HepG2 (cell line): Measurements from ENCODE around the gene CDCA4. TPM values are rescaled to one million over a fixed set of nuclear protein-coding genes. Genes with fewer than 3 reads are reported as not detected.

Experiments
- ATAC-seq: fragments of 200-7000 bp; cut with Tn5 transposase; 3 replicates; pipeline ENCODE4 v1.9.1; 2020; ENCODE audit warnings: mild to moderate bottlenecking, moderate library complexity
- BruUV-seq: library from RNA; stranded (reverse); fragments of 400-500 nt; replicated peaks from 2 replicates; lab custom pipeline; 2021; lab: Mats Ljungman, UMichigan
- CTCF ChIA-PET: fragments of 300-600 bp; formaldehyde crosslinking; extraction: SDS; loops from one replicate; lab custom pipeline; 2021; ENCODE audit warnings: low total read pairs, inconsistent platforms, low intra/inter-chr PET ratio; lab: Yijun Ruan, JAX
- POLR2A ChIA-PET: fragments of 350-600 bp; sonication (Branson Sonifier 250); formaldehyde crosslinking; loops from one replicate; lab custom pipeline; 2020; ENCODE audit warnings: antibody characterized with exemption, inconsistent platforms; lab: Yijun Ruan, JAX
- DNase-seq: peaks from one replicate; pipeline ENCODE4 v3.0.0-alpha.2; 2015; ENCODE audit warnings: low spot score
- FAIRE-seq: peaks from 3 replicates; lab custom pipeline; 2011; peaks lifted over from hg19 to GRCh38; lab: Jason Lieb, UNC
- H2AFZ ChIP-seq: one replicate; pipeline ENCODE4 v1.6.1; 2011; ENCODE audit warnings: low read length, inconsistent platforms
- H3K27ac ChIP-seq: fragments of 300-600 bp; 3 replicates; pipeline ENCODE4 v1.8.0; 2011; ENCODE audit warnings: mixed run types, mild to moderate bottlenecking, mixed read lengths, low read length, inconsistent platforms; ENCODE audit not compliant: insufficient read depth; ENCODE audit errors: extremely low read length
- H3K27me3 ChIP-seq, 2 experiments: fragments of 200-600 bp in 1 of 2; 2 replicates in 1 of 2; 3 replicates in 1 of 2; pipeline versions ENCODE4 v1.6.0 to v1.8.0; 2011; ENCODE audit warnings: low read length in 2 of 2, mild to moderate bottlenecking in 2 of 2, moderate library complexity in 2 of 2, inconsistent platforms in 1 of 2; ENCODE audit not compliant: insufficient read depth in 2 of 2, control insufficient read depth in 1 of 2
- H3K36me3 ChIP-seq, 2 experiments: fragments of 200-600 bp in 1 of 2; replicated peaks in 1 of 2; 2 replicates in 1 of 2; 3 replicates in 1 of 2; pipeline versions ENCODE4 v1.5.1 to v1.8.0; 2011; ENCODE audit warnings: low read length in 2 of 2, inconsistent platforms in 1 of 2; ENCODE audit not compliant: insufficient read depth in 2 of 2, control insufficient read depth in 1 of 2
- H3K4me1 ChIP-seq: 2 replicates; pipeline ENCODE4 v1.5.1; 2012; ENCODE audit warnings: low read length, inconsistent platforms; ENCODE audit not compliant: insufficient read depth
- H3K4me2 ChIP-seq: 2 replicates; pipeline ENCODE4 v1.6.0; 2011; ENCODE audit warnings: low read depth, low read length, inconsistent platforms
- H3K4me3 ChIP-seq, 3 experiments: fragments of 200-600 bp in 1 of 3; sonication (generic), shearing (Covaris generic) in 1 of 3; replicated peaks in 1 of 3; 2 replicates each; pipeline ENCODE4 v1.5.1; 2011 to 2016; ENCODE audit warnings: low read length in 3 of 3, inconsistent platforms in 2 of 3, low read depth in 2 of 3, mild to moderate bottlenecking in 2 of 3, control low read depth in 1 of 3, mixed read lengths in 1 of 3; ENCODE audit not compliant: insufficient read depth in 1 of 3
- H3K79me2 ChIP-seq: one replicate; pipeline ENCODE4 v1.6.1; 2011; ENCODE audit warnings: low read length, inconsistent platforms; ENCODE audit not compliant: insufficient read depth
- H3K9ac ChIP-seq: 2 replicates; pipeline ENCODE4 v1.6.0; 2011; ENCODE audit warnings: mild to moderate bottlenecking, low read depth, low read length, inconsistent platforms; ENCODE audit not compliant: insufficient read depth
- H3K9me3 ChIP-seq: 2 replicates; pipeline ENCODE4 v1.5.1; 2012; ENCODE audit warnings: mild to moderate bottlenecking, low read length
- H4K20me1 ChIP-seq: 2 replicates; pipeline ENCODE4 v1.6.0; 2011; ENCODE audit warnings: inconsistent platforms, mild to moderate bottlenecking, low read length, moderate library complexity; ENCODE audit not compliant: insufficient read depth
- HOXA5 ChIP-seq: sonication (generic); formaldehyde crosslinking; IDR thresholded peaks from 2 replicates; pipeline ENCODE4 v1.4.0; 2020; ENCODE audit warnings: missing genetic modification reagents
- KAT8 ChIP-seq: IDR thresholded peaks from 2 replicates; pipeline ENCODE4 v1.6.1; 2016; ENCODE audit warnings: missing genetic modification reagents, missing compliant biosample characterization
- U2AF1 ChIP-seq: fragments of 200-400 bp; formaldehyde crosslinking; optimal IDR thresholded peaks from 2 replicates; pipeline ENCODE3; 2017; ENCODE audit warnings: mild to moderate bottlenecking, low read depth, low read length
- ZNF10 ChIP-seq: sonication (generic); formaldehyde crosslinking; IDR thresholded peaks from 2 replicates; pipeline ENCODE4 v1.4.0; 2020; ENCODE audit warnings: mild to moderate bottlenecking, low read depth, missing genetic modification reagents, borderline replicate concordance
- ZNF382 ChIP-seq: sonication (generic); formaldehyde crosslinking; IDR thresholded peaks from 2 replicates; pipeline ENCODE4 v1.5.0; 2020; ENCODE audit warnings: missing genetic modification reagents, mild to moderate bottlenecking, borderline replicate concordance
- ZNF441 ChIP-seq: sonication (generic); formaldehyde crosslinking; IDR thresholded peaks from 2 replicates; pipeline ENCODE4 v1.7.0; 2021; ENCODE audit warnings: missing genetic modification reagents, borderline replicate concordance
- WGBS: methylation state at CpG from one replicate; pipeline ENCODE4 v1.1.6; 2017; ENCODE audit warnings: low lambda C conversion rate; 5-methylcytosine and 5-hydroxymethylcytosine counted together
- in situ Hi-C: cut with HindIII; loops from 2 replicates; pipeline ENCODE4 v1.10.0; 2017; ENCODE audit warnings: low pct_unique_long_range_greater_than_20kb; ENCODE audit not compliant: extremely low pct_ligation_motif_present
- intact Hi-C: fragments of 100-400 bp; cut with micrococcal nuclease; formaldehyde crosslinking; loops from one replicate; pipeline ENCODE4 v1.10.0; 2022; ENCODE audit not compliant: unreplicated experiment
- polyA plus RNA-seq, 8 experiments: library from polyadenylated mRNA; depleted of rRNA in 3 of 8; stranded (reverse) in 7 of 8; unstranded in 1 of 8; fragments of >200 nt; fragmentation: Illumina TruSeq in 4 of 8; extraction: Trizol in 4 of 8; gene quantifications; 2 replicates each; pipeline versions ENCODE4 v1.2.1 to v1.2.3, GENCODE V29; 2011 to 2016; ENCODE audit warnings: low read depth in 4 of 8, missing spikeins in 1 of 8, mixed read lengths in 1 of 8; ENCODE audit not compliant: insufficient read depth in 1 of 8
- total RNA-seq, 5 experiments: library from RNA; depleted of rRNA; stranded (reverse); fragments of >200 nt; fragmentation: Illumina TruSeq; extraction: Trizol; gene quantifications; 2 replicates each; pipeline ENCODE4 v1.2.3, GENCODE V29; 2016; ENCODE audit warnings: low read depth in 1 of 5
- TF ChIP-seq, protein P1 (sequence below): sonication (generic); formaldehyde crosslinking; IDR thresholded peaks from 2 replicates; pipeline ENCODE4 v1.4.0; 2020; ENCODE audit warnings: missing genetic modification reagents, borderline replicate concordance

Gene CDCA4
- total and polyA plus RNA-seq, 2 of the 13 experiments (the other 11 are each of a cell fraction or from before 2014, with no cell fraction given): 19.7 to 43.1 TPM

DNA sequence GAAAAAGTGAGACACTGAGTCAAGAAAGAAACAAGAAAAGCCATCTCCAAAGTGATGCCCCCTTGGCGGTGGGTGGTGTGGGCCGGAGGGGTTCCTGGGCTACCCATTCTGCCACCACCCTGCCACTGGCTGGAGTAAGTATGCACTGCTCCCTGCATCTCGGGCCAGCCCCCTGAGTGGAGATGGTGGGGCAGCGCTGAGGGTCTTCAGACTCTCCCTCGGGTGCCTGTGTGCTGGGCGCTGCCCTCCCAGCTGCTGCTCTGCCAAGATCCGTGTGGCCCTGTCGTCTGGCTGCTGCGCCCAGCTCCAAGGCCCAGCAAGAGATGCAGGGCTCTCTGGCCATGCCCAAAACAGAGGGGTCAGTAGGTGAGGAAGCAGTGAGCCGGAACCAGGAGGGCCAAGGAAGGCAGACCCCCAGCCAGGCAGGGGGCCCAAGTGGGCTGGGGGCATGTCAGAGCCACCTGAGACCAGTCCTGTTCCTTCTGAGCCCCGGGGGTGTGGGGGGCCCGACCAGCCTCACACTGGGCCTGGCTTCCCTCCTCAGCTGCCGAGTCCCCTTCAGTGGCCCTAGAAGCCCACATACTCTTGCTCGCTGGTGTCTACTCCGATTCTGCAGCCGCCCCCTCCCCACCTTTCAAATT is 39.2 kb upstream of the CDCA4 start:
- Histone ChIP-seq H3K9me3 (no peaks in the 10 kb centered on the region), H3K27ac (no peak overlapping the region), H3K79me2 (no peaks in the 10 kb centered on the region), H3K27me3 (peaks cover 8 to 48% of the 10 kb centered on the region in 2 experiments), H3K4me2 (no peak overlapping the region), H2AFZ (no peak overlapping the region), H3K9ac (no peak overlapping the region), H3K4me3 (no peak overlapping the region), H3K4me1 (peaks cover 10% of the 10 kb centered on the region), H4K20me1 (no peaks in the 10 kb centered on the region), H3K36me3 (no peaks in the 10 kb centered on the region)
- TF ChIP-seq HOXA5 (CRISPR knock-in tag) (no peak), U2AF1 (no peak), ZNF10 (CRISPR knock-in tag) (no peak), KAT8 (no peak), ZNF382 (no peak), ZNF441 (CRISPR knock-in tag) (no peak)
- TF ChIP-seq, protein P1, sequence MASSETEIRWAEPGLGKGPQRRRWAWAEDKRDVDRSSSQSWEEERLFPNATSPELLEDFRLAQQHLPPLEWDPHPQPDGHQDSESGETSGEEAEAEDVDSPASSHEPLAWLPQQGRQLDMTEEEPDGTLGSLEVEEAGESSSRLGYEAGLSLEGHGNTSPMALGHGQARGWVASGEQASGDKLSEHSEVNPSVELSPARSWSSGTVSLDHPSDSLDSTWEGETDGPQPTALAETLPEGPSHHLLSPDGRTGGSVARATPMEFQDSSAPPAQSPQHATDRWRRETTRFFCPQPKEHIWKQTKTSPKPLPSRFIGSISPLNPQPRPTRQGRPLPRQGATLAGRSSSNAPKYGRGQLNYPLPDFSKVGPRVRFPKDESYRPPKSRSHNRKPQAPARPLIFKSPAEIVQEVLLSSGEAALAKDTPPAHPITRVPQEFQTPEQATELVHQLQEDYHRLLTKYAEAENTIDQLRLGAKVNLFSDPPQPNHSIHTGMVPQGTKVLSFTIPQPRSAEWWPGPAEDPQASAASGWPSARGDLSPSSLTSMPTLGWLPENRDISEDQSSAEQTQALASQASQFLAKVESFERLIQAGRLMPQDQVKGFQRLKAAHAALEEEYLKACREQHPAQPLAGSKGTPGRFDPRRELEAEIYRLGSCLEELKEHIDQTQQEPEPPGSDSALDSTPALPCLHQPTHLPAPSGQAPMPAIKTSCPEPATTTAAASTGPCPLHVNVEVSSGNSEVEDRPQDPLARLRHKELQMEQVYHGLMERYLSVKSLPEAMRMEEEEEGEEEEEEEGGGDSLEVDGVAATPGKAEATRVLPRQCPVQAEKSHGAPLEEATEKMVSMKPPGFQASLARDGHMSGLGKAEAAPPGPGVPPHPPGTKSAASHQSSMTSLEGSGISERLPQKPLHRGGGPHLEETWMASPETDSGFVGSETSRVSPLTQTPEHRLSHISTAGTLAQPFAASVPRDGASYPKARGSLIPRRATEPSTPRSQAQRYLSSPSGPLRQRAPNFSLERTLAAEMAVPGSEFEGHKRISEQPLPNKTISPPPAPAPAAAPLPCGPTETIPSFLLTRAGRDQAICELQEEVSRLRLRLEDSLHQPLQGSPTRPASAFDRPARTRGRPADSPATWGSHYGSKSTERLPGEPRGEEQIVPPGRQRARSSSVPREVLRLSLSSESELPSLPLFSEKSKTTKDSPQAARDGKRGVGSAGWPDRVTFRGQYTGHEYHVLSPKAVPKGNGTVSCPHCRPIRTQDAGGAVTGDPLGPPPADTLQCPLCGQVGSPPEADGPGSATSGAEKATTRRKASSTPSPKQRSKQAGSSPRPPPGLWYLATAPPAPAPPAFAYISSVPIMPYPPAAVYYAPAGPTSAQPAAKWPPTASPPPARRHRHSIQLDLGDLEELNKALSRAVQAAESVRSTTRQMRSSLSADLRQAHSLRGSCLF (CRISPR knock-in tag): no peak
- ChIA-PET POLR2A (no interaction called here), CTCF (no interaction called here)
- 32% methylated on average over 6 of the region's 16 CpGs for WGBS
- DNase-seq (no peak), ATAC-seq (no peak), FAIRE-seq (no peak)
- intact Hi-C loops: no loop called here
- in situ Hi-C loops: no loop called here
- BruUV-seq: no TSS peak
